IMR-90 (cell line): ENCODE data around the gene RALGPS1. TPM values are rescaled to one million over a fixed set of nuclear protein-coding genes. Genes with fewer than 3 reads are reported as not detected.

Experiments used
- ATAC-seq: fragments of 200-7000 bp; cut with Tn5 transposase; 2 replicates; pipeline ENCODE4 v1.9.1; 2020; ENCODE audit warnings: low read depth, mild to moderate bottlenecking, moderate library complexity
- BruUV-seq: library from RNA; stranded (reverse); fragments of 400-500 nt; replicated peaks from 2 replicates; lab custom pipeline; 2021; lab: Mats Ljungman, UMichigan
- CTCF ChIA-PET: fragments of 300-600 bp; formaldehyde crosslinking; extraction: SDS; loops from one replicate; lab custom pipeline; 2021; ENCODE audit warnings: antibody characterized with exemption; lab: Yijun Ruan, JAX
- POLR2A ChIA-PET: fragments of 300-600 bp; sonication (Branson Sonifier 250); formaldehyde crosslinking; loops from one replicate; lab custom pipeline; 2022; ENCODE audit warnings: antibody characterized with exemption; ENCODE audit not compliant: unreplicated experiment; lab: Charles Lee
- DNase-seq: peaks from one replicate; pipeline ENCODE4 v3.0.0; 2013
- H2AFZ ChIP-seq: replicated peaks from 2 replicates; pipeline ENCODE3; 2013; ENCODE audit warnings: low read length, mild to moderate bottlenecking; ENCODE audit not compliant: poor library complexity
- H2AK5ac ChIP-seq: 2 replicates; pipeline ENCODE4 v1.6.1; 2013; ENCODE audit warnings: low read depth, low read length, inconsistent platforms
- H2AK9ac ChIP-seq: replicated peaks from 2 replicates; pipeline ENCODE3; 2013; ENCODE audit warnings: mild to moderate bottlenecking, low read depth, low read length, moderate library complexity; ENCODE audit not compliant: poor library complexity
- H2BK120ac ChIP-seq: 2 replicates; pipeline ENCODE4 v1.6.1; 2013; ENCODE audit warnings: low read depth, low read length, inconsistent platforms
- H2BK15ac ChIP-seq: 3 replicates; pipeline ENCODE4 v1.6.1; 2013; ENCODE audit warnings: low read depth, low read length, inconsistent platforms
- H2BK20ac ChIP-seq: 2 replicates; pipeline ENCODE4 v1.6.1; 2013; ENCODE audit warnings: low read depth, mild to moderate bottlenecking, inconsistent platforms, low read length, moderate library complexity
- H2BK5ac ChIP-seq: 2 replicates; pipeline ENCODE4 v1.6.1; 2013; ENCODE audit warnings: mild to moderate bottlenecking, low read depth, low read length, inconsistent platforms; ENCODE audit not compliant: poor library complexity, severe bottlenecking
- H3K14ac ChIP-seq: replicated peaks from 2 replicates; pipeline ENCODE4 v1.6.1; 2013; ENCODE audit warnings: low read depth, low read length, inconsistent platforms
- H3K18ac ChIP-seq: 2 replicates; pipeline ENCODE4 v1.6.1; 2013; ENCODE audit warnings: low read depth, low read length, control low read depth
- H3K23ac ChIP-seq: 2 replicates; pipeline ENCODE4 v1.6.1; 2013; ENCODE audit warnings: low read depth, low read length, inconsistent platforms
- H3K27ac ChIP-seq: 2 replicates; pipeline ENCODE4 v1.5.1; 2013; ENCODE audit warnings: mild to moderate bottlenecking, control low read depth, low read length; ENCODE audit not compliant: insufficient read depth
- H3K27me3 ChIP-seq: 2 replicates; pipeline ENCODE4 v1.6.1; 2013; ENCODE audit warnings: low read length; ENCODE audit not compliant: control insufficient read depth, insufficient read depth
- H3K36me3 ChIP-seq: 2 replicates; pipeline ENCODE4 v1.6.1; 2013; ENCODE audit warnings: low read length, mixed read lengths; ENCODE audit not compliant: control insufficient read depth, insufficient read depth
- H3K4ac ChIP-seq: 2 replicates; pipeline ENCODE4 v1.6.1; 2013; ENCODE audit warnings: low read depth, low read length, inconsistent platforms
- H3K4me1 ChIP-seq: 2 replicates; pipeline ENCODE4 v1.6.1; 2013; ENCODE audit warnings: low read length, mixed read lengths; ENCODE audit not compliant: control insufficient read depth, insufficient read depth
- H3K4me2 ChIP-seq: 2 replicates; pipeline ENCODE4 v1.6.1; 2013; ENCODE audit warnings: low read depth, mild to moderate bottlenecking, control low read depth, low read length, moderate library complexity
- H3K4me3 ChIP-seq: 2 replicates; pipeline ENCODE4 v1.5.1; 2013; ENCODE audit warnings: low read depth, mild to moderate bottlenecking, control low read depth, low read length, moderate library complexity; ENCODE audit not compliant: insufficient read depth
- H3K56ac ChIP-seq: 2 replicates; pipeline ENCODE4 v1.6.1; 2013; ENCODE audit warnings: low read length, inconsistent platforms; ENCODE audit not compliant: insufficient read depth; ENCODE audit errors: extremely low read depth
- H3K79me1 ChIP-seq, 2 experiments: 2 replicates each; pipeline ENCODE4 v1.6.1; 2013; ENCODE audit warnings: low read length in 2 of 2, inconsistent platforms in 1 of 2, low read depth in 1 of 2
- H3K9ac ChIP-seq: 2 replicates; pipeline ENCODE4 v1.6.1; 2013; ENCODE audit warnings: low read depth, low read length, control low read depth
- H3K9me1 ChIP-seq: 2 replicates; pipeline ENCODE4 v1.6.1; 2013; ENCODE audit warnings: low read length, inconsistent platforms; ENCODE audit not compliant: insufficient read depth
- H3K9me3 ChIP-seq: 2 replicates; pipeline ENCODE4 v1.6.1; 2013; ENCODE audit warnings: low read length; ENCODE audit not compliant: control insufficient read depth, insufficient read depth
- H4K20me1 ChIP-seq: 2 replicates; pipeline ENCODE4 v1.6.1; 2013; ENCODE audit warnings: low read length, inconsistent platforms; ENCODE audit not compliant: insufficient read depth
- H4K5ac ChIP-seq: 2 replicates; pipeline ENCODE4 v1.6.1; 2013; ENCODE audit warnings: mild to moderate bottlenecking, low read depth, low read length, control low read depth
- H4K8ac ChIP-seq, 2 experiments: 2 replicates each; pipeline ENCODE4 v1.6.1; 2013; ENCODE audit warnings: low read depth in 2 of 2, low read length in 2 of 2, control low read depth in 1 of 2, inconsistent platforms in 1 of 2
- H4K91ac ChIP-seq: 2 replicates; pipeline ENCODE4 v1.6.1; 2013; ENCODE audit warnings: low read depth, low read length, inconsistent platforms; ENCODE audit not compliant: insufficient read depth
- BHLHE40 ChIP-seq: fragments of 150-350 bp; IDR thresholded peaks from 2 replicates; pipeline ENCODE4 v1.6.1; 2016; ENCODE audit warnings: mild to moderate bottlenecking, low read depth, low read length
- CEBPB ChIP-seq: IDR thresholded peaks from 2 replicates; pipeline ENCODE4 v1.6.1; 2012; ENCODE audit warnings: low read depth, low read length, improper control_type of control experiment
- CHD1 ChIP-seq: IDR thresholded peaks from 2 replicates; pipeline ENCODE4 v1.6.1; 2012; ENCODE audit warnings: low read depth, low read length, improper control_type of control experiment
- FOS ChIP-seq: fragments of 150-350 bp; IDR thresholded peaks from 2 replicates; pipeline ENCODE4 v1.6.1; 2016; ENCODE audit warnings: low read depth, low read length
- MAZ ChIP-seq: IDR thresholded peaks from 2 replicates; pipeline ENCODE4 v1.6.1; 2012; ENCODE audit warnings: low read depth, mild to moderate bottlenecking, low read length, improper control_type of control experiment, moderate library complexity, borderline replicate concordance
- MXI1 ChIP-seq: IDR thresholded peaks from 2 replicates; pipeline ENCODE4 v1.6.1; 2012; ENCODE audit warnings: low read depth, mild to moderate bottlenecking, low read length, moderate library complexity, borderline replicate concordance
- NFE2L2 ChIP-seq: fragments of 150-350 bp; IDR thresholded peaks from 2 replicates; pipeline ENCODE4 v1.6.1; 2016; ENCODE audit warnings: low read depth, mild to moderate bottlenecking, low read length
- POLR2A ChIP-seq: IDR thresholded peaks from 2 replicates; pipeline ENCODE4 v1.6.1; 2012; ENCODE audit warnings: mild to moderate bottlenecking, low read depth, low read length
- RAD21 ChIP-seq: IDR thresholded peaks from 2 replicates; pipeline ENCODE4 v1.6.1; 2012; ENCODE audit warnings: low read length, improper control_type of control experiment
- RCOR1 ChIP-seq: IDR thresholded peaks from 2 replicates; pipeline ENCODE4 v1.6.1; 2012; ENCODE audit warnings: mild to moderate bottlenecking, low read length, improper control_type of control experiment; ENCODE audit not compliant: insufficient replicate concordance
- RFX5 ChIP-seq: IDR thresholded peaks from 2 replicates; pipeline ENCODE4 v1.8.0; 2012; ENCODE audit warnings: low read depth, mild to moderate bottlenecking, low read length, moderate library complexity
- SMC3 ChIP-seq: fragments of 150-350 bp; IDR thresholded peaks from 2 replicates; pipeline ENCODE4 v1.6.1; 2016; ENCODE audit warnings: low read depth, mild to moderate bottlenecking, antibody characterized with exemption, low read length, moderate library complexity
- WGBS, 2 experiments: methylation state at CpG; one replicate each; pipeline versions ENCODE4 v1.1.5 to v1.1.7; 2013; ENCODE audit warnings: missing lambda C conversion rate in 2 of 2; ENCODE audit not compliant: insufficient read length in 1 of 2; ENCODE audit errors: extremely low coverage in 2 of 2; 5-methylcytosine and 5-hydroxymethylcytosine counted together
- dilution Hi-C: fragments of 300-500 bp; cut with HindIII; formaldehyde crosslinking; loops from one replicate; pipeline ENCODE4 v1.14.3; 2018; ENCODE audit warnings: low sequenced_read_pairs; ENCODE audit not compliant: unreplicated experiment
- in situ Hi-C: fragments of 300-500 bp; cut with MboI; formaldehyde crosslinking; loops from 3 replicates; pipeline ENCODE4 v1.14.3; 2019; ENCODE audit warnings: low sequenced_read_pairs, inconsistent platforms, mixed read lengths
- intact Hi-C: fragments of 100-400 bp; cut with micrococcal nuclease; formaldehyde crosslinking; loops from 2 replicates; pipeline ENCODE4 v1.10.0; 2022
- polyA plus RNA-seq, 3 experiments: library from polyadenylated mRNA; depleted of rRNA; stranded (reverse); fragments of >200 nt; gene quantifications; 2 replicates each; pipeline ENCODE4 v1.2.3, GENCODE V29; 2012; ENCODE audit warnings: low replicate concordance in 1 of 3
- total RNA-seq: library from RNA; depleted of rRNA; stranded (reverse); fragments of >200 nt; gene quantifications from 2 replicates; pipeline ENCODE4 v1.2.3, GENCODE V29; 2012
- TF ChIP-seq, protein P1 (sequence below): fragments of 150-350 bp; IDR thresholded peaks from 2 replicates; pipeline ENCODE4 v1.6.1; 2017; ENCODE audit warnings: mild to moderate bottlenecking, antibody characterized with exemption, low read length, low read depth
- TF ChIP-seq, protein P2 (sequence below): conservative IDR thresholded peaks from 2 replicates; pipeline ENCODE4 v1.5.1; 2012; ENCODE audit warnings: mild to moderate bottlenecking, low read depth, low read length, improper control_type of control experiment
- TF ChIP-seq, protein P3 (sequence below): fragments of 150-350 bp; IDR thresholded peaks from 2 replicates; pipeline ENCODE4 v1.6.1; 2016; ENCODE audit warnings: low read depth, mild to moderate bottlenecking, low read length, moderate library complexity, borderline replicate concordance

Gene RALGPS1
- total and polyA plus RNA-seq, 2 of the 4 experiments (the other 2 are of a cell fraction), result 0.90 to 2.8 TPM

DNA sequence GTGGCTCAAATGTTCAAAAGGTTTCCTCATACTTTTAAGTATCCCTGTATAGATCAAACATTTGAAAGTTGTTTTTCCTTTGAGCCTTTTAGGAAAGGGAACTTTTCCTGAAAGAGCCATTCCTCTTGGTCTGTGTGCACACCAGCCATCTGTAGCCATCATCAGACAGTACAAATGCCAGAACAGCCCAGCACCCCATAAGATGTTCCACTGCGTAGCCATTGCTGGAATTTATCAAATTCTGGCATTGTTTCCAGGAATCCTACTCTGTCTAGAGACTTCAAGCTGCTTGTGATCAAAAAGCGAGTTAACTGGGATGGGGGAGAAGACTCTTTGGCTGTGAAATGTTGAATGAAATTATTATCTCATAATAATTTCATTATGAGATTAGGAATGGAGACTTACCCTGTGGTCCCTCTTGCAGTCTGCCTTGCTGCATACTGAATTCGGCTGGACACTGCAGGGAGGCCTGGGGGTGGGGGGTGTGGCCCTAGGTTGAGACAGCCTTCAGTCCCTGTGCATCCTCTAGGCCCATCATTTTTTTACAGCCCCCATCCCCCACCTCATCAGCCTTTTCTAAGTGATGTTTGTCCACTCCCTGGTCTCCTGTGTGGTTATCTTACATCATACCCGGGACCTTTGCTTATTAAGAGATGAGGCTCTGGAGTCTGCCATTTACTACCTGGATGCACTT lies 99.8 kb downstream of the RALGPS1 start:
- Histone ChIP-seq H3K9me1 (no peaks in the 10 kb centered on the region), H3K27ac (no peak overlapping the region), H2BK120ac (no peak overlapping the region), H3K18ac (no peak overlapping the region; the same call in 1 of the 2 replicates), H2BK5ac (no peak overlapping the region), H4K20me1 (no peaks in the 10 kb centered on the region), H4K5ac (no peak overlapping the region), H3K79me1 (no peaks in the 10 kb centered on the region), H3K9me3 (no peaks in the 10 kb centered on the region), H2AK5ac (no peak overlapping the region), H2AFZ (no peak overlapping the region), H2AK9ac (no peak overlapping the region), H3K23ac (no peak overlapping the region), H4K91ac (no peak overlapping the region), H3K4ac (no peak overlapping the region), H2BK15ac (no peak overlapping the region), H4K8ac (no peak overlapping the region), H3K27me3 (peaks cover 2% of the 10 kb centered on the region; the same call in 1 of the 2 replicates), H2BK20ac (no peak overlapping the region), H3K4me2 (no peak overlapping the region), H3K56ac (no peak overlapping the region), H3K4me3 (no peak overlapping the region), H3K36me3 (no peaks in the 10 kb centered on the region), H3K9ac (no peak overlapping the region), H3K4me1 (peaks cover 4% of the 10 kb centered on the region; the same call in 1 of the 2 replicates), H3K14ac (no peak overlapping the region; the same call in 1 of the 2 replicates)
- BruUV-seq, result no TSS peak
- no CpG with 5 or more reads among the region's 4 CpGs for WGBS, 2 experiments
- ATAC-seq (peak; percentile 72), DNase-seq (peak; percentile 30)
- ChIA-PET POLR2A (no interaction called here), CTCF (no interaction called here)
- dilution Hi-C loops, result no loop called here
- TF ChIP-seq RAD21 (no peak), BHLHE40 (no peak), SMC3 (no peak), MXI1 (no peak), RFX5 (no peak), FOS (no peak), NFE2L2 (no peak), MAZ (no peak), RCOR1 (no peak), POLR2A (no peak), CHD1 (no peak), CEBPB (no peak)
- TF ChIP-seq, protein P1, sequence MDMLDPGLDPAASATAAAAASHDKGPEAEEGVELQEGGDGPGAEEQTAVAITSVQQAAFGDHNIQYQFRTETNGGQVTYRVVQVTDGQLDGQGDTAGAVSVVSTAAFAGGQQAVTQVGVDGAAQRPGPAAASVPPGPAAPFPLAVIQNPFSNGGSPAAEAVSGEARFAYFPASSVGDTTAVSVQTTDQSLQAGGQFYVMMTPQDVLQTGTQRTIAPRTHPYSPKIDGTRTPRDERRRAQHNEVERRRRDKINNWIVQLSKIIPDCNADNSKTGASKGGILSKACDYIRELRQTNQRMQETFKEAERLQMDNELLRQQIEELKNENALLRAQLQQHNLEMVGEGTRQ, result no peak
- TF ChIP-seq, protein P2, sequence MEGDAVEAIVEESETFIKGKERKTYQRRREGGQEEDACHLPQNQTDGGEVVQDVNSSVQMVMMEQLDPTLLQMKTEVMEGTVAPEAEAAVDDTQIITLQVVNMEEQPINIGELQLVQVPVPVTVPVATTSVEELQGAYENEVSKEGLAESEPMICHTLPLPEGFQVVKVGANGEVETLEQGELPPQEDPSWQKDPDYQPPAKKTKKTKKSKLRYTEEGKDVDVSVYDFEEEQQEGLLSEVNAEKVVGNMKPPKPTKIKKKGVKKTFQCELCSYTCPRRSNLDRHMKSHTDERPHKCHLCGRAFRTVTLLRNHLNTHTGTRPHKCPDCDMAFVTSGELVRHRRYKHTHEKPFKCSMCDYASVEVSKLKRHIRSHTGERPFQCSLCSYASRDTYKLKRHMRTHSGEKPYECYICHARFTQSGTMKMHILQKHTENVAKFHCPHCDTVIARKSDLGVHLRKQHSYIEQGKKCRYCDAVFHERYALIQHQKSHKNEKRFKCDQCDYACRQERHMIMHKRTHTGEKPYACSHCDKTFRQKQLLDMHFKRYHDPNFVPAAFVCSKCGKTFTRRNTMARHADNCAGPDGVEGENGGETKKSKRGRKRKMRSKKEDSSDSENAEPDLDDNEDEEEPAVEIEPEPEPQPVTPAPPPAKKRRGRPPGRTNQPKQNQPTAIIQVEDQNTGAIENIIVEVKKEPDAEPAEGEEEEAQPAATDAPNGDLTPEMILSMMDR, result no peak
- TF ChIP-seq, protein P3, sequence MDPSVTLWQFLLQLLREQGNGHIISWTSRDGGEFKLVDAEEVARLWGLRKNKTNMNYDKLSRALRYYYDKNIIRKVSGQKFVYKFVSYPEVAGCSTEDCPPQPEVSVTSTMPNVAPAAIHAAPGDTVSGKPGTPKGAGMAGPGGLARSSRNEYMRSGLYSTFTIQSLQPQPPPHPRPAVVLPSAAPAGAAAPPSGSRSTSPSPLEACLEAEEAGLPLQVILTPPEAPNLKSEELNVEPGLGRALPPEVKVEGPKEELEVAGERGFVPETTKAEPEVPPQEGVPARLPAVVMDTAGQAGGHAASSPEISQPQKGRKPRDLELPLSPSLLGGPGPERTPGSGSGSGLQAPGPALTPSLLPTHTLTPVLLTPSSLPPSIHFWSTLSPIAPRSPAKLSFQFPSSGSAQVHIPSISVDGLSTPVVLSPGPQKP, result no peak
- intact Hi-C loops, result no loop called here
- in situ Hi-C loops, result no loop called here
